GM04503 (cell line): Measurements from ENCODE around the gene TMEM247.
A peak's percentile ranks its signal among the peaks of the same experiment; 100 is the strongest.

Experiments used
- DNase-seq: peaks from one replicate; pipeline ENCODE4 v3.0.0-alpha.2; 2012; ENCODE audit warnings: low read depth

Gene TMEM247

GRCh38 chr2:46489423-46490174, 10.2 kb downstream of the TMEM247 start:
- DNase-seq: no peak

GRCh38 chr2:46490521-46491141, 11.3 kb downstream of the TMEM247 start:
- DNase-seq: no peak

DNA sequence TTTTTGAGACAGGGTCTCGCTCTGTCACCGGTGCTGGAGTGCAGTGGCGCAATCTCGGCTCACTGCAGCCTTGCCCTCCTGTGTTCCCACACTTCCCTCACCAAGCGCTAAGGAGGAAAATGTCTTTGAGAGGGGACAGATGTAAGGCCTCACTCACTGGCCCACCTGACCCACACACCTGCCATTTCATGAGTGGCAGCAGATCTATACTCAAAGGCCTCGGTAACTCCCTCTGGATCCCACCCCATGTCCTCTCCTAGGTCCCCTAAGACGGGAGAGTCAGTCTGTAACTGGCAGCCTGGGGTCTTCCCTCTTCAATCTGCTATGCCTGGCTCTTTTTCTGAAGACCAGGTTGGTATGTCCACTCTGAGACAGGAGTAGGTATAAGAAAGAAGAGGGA, 12.9 kb downstream of the TMEM247 start:
- no peak for DNase-seq

- peak; percentile 27 for DNase-seq
These were observed 14.0 kb downstream of the TMEM247 start for GRCh38 chr2:46493241-46493970.

DNA sequence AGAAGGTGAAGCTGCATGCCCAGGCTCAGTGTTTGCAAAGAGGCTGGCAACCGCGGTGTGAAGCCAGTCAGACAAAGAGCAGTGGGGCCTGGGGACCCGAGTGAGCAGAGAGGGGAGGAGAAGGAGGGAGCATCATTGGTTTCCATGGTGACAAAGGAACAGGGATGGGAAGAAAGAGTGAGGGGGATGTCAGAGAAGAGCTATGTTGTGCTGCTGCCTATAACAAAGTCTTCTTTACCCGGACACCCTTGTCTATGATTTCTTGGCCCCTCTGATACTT, 14.5 kb downstream of the TMEM247 start:
- no peak for DNase-seq

- DNase-seq: no peak
These were observed 15.2 kb downstream of the TMEM247 start for GRCh38 chr2:46494596-46494995.

DNA sequence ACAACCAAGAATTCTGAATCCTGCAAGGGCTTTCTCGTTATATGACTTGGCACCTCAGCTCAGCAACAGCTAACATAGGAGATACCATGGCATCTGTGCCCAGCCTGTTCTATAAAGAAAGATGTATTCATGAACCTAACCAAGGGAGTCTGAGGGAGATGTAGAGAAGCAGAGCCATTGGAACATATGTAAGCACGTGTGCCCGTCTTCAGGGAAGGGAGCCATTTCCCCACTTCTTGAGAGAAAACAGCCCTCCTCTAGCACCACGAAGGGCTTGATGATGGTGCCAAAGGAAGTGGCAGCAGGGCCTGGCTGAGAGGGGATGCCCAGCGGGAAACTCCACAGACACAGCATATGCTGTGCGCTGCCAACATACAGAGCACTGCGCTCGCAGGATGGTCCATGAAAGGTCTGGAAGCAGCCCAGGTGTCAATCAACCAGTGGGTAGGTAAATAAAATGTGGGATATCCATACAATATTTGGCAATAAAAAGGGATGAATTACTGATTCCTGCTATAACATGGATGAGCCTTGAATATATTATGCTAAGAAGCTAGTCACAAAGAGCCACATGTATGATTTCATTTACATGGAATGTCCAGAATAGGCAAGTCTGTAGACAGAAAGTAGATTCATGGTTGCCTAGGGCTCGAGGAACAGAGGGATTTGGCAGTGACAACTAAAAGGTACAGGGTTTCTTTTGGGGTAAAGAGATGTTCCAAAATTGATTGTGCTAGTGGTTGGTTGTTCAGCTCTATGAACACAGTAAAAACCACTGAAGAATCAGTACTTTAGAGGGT, 16.1 kb downstream of the TMEM247 start:
- no peak for DNase-seq

GRCh38 chr2:46497766-46498165, 18.4 kb downstream of the TMEM247 start:
- DNase-seq: no peak

- no peak for DNase-seq
These were observed 19.3 kb downstream of the TMEM247 start for GRCh38 chr2:46498681-46499080.

DNA sequence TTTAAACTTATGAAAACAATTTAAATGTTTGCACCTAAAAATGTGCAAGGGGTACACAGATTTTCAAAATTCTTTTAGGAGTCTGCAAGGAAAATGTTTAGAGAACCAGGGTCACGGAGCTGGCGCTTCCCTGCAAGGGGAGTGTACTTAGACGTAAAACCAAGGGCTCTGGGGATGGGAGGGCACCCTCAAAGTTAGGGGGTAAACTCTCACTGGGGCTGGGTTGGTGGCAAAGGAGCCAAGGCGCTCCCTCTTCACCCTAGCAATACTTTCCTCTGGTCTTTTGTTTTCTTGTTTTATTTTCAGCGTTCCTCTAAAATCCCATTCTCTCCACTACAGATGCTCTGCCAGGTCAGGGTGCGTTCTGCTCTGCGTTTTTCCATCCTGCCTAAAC, 20.0 kb downstream of the TMEM247 start:
- no peak for DNase-seq

DNA sequence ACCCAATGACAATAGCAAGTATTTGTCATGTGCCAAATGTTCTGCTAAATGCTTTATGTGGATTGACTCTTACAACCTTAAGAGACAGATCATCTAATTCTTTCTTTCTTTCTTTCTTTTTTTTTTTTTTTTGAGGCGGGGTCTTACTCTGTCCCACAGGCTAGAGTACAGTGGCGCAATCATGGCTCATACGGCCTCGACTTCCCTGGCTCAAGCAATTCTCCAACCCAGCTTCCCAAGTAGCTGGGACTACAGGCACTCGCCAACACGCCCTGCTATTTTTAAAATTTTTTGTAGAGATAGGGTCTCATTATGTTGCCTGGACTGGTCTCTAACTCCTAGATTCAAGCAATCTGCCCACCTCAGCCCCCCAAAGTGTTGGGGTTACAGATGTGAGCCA, 21.4 kb downstream of the TMEM247 start:
- no peak for DNase-seq

DNA sequence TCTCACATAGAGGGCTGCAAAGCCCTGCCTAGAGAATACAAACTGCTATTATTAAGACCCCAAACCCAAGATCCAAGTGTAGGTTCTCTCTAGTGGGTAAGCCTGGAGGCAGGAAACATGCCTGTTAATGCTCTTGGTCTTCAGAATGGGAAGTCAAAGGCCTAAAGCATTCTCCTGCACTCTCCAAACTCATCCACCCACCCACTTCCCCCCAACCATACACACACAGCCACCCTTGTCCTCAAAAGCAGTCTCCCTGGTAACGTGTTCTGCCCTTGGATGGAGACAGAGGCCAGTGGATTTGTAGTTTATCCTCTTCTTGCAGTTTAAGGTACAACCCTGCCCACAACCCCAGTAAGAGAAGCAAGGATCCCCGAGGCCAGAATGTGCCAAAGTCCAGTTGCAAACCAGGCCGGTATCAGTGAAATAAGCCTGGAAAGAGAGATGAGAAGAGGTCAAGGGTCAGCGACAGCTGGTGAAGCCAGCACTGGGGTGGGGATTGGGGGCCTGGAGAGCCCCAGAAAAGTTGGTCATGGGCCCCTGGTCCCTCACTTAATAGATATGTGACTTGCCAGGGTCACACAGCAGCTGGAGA, 23.0 kb downstream of the TMEM247 start:
- DNase-seq: no peak

DNA sequence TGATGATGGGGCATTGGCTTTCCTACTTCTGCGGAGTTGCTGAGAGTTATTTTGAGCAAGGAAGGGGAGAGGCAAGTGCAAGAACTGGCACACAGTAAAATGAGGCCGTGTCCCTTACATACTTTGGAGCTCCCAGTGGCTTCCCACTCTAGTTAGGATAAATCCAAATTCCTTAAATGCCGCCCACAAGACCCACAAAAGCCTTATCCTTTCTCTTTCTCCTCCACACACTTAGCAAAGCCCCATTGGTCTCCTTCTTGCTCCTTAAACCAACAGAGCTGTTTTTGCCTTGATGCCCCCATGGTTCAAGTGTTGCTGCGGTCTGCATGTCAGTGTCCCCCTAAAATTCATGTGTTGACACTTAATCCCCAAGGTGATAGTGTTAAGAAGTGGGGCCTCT, 24.3 kb downstream of the TMEM247 start:
- DNase-seq: no peak

GRCh38 chr2:46504221-46504620, 24.9 kb downstream of the TMEM247 start:
- DNase-seq: no peak

GRCh38 chr2:46504685-46505471, 25.5 kb downstream of the TMEM247 start:
- DNase-seq: no peak

DNA sequence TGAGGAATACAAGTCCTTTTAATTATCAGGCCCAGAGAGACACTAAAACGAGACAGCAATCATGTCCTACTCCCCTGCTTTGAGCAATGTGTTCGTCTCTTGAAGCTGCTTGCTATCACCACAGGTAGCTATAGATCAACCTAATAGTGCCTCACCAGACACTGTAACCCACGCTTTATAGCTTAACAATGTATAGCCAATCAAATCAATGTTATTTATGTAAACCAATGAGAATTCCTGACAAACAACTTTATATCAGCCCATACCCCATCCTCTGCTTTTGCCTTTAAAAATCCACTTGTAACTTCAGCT, 26.1 kb downstream of the TMEM247 start:
- no peak for DNase-seq

GRCh38 chr2:46506131-46506706, 26.9 kb downstream of the TMEM247 start:
- DNase-seq: no peak

- DNase-seq: no peak
These were observed 28.9 kb downstream of the TMEM247 start for GRCh38 chr2:46508312-46508711.

GRCh38 chr2:46508759-46509158, 29.4 kb downstream of the TMEM247 start:
- DNase-seq: no peak

DNA sequence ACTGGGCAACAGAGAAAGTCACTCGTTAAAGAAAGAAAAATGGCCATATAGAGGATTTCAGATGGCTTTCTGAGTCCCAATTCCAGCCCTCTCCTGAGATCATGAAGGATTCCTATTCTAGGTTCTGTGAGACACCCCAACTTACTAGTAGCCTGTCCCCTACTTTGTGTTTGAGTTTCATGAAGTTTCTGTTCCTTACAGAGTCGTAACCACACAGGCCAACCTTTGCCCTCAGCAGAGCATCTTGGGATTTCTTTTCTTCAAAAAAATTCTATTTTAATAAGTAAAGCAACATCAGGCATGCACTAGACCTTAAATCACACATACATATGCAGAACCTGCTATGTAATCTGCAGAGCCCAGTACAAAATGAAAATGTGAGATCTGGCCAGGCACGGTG, 30.4 kb downstream of the TMEM247 start:
- no peak for DNase-seq

- DNase-seq: no peak
These were observed 31.3 kb downstream of the TMEM247 start for GRCh38 chr2:46510598-46511177.
